H9 (cell line): ENCODE results near the gene TRIM7. TPM values are rescaled to one million over a fixed set of nuclear protein-coding genes. Genes with fewer than 3 reads are reported as not detected.

Experiments used
- DNase-seq: peaks from one replicate; pipeline ENCODE4 v3.0.0-alpha.2; 2017
- H2AFZ ChIP-seq: one replicate; pipeline ENCODE4 v1.6.1; 2013; ENCODE audit warnings: mild to moderate bottlenecking, low read length, control low read depth, moderate library complexity
- H2AK5ac ChIP-seq: 2 replicates; pipeline ENCODE4 v1.6.1; 2013; ENCODE audit warnings: low read length, control low read depth, mixed read lengths; ENCODE audit not compliant: insufficient read length
- H2BK120ac ChIP-seq: one replicate; pipeline ENCODE4 v1.6.1; 2013; ENCODE audit warnings: low read depth, mild to moderate bottlenecking, low read length, control low read depth, inconsistent platforms; ENCODE audit not compliant: poor library complexity, severe bottlenecking
- H2BK12ac ChIP-seq: 2 replicates; pipeline ENCODE4 v1.6.1; 2013; ENCODE audit warnings: low read length, control low read depth, mixed read lengths, low read depth; ENCODE audit not compliant: insufficient read length
- H2BK15ac ChIP-seq: 2 replicates; pipeline ENCODE4 v1.6.1; 2013; ENCODE audit warnings: low read depth, low read length, control low read depth
- H2BK20ac ChIP-seq: one replicate; pipeline ENCODE4 v1.6.1; 2013; ENCODE audit warnings: low read depth, mild to moderate bottlenecking, low read length, control low read depth, inconsistent platforms; ENCODE audit not compliant: poor library complexity, severe bottlenecking
- H2BK5ac ChIP-seq: 2 replicates; pipeline ENCODE4 v1.6.1; 2013; ENCODE audit warnings: low read length, control low read depth, mixed read lengths; ENCODE audit not compliant: insufficient read length
- H3K14ac ChIP-seq: 2 replicates; pipeline ENCODE4 v1.6.1; 2013; ENCODE audit warnings: low read length, control low read depth; ENCODE audit not compliant: insufficient read depth
- H3K18ac ChIP-seq: 2 replicates; pipeline ENCODE4 v1.6.1; 2013; ENCODE audit warnings: low read depth, mild to moderate bottlenecking, mixed read lengths, low read length, control low read depth; ENCODE audit not compliant: insufficient read length
- H3K23ac ChIP-seq: 2 replicates; pipeline ENCODE4 v1.6.1; 2013; ENCODE audit warnings: low read length, control low read depth, mixed read lengths, low read depth; ENCODE audit not compliant: insufficient read length
- H3K23me2 ChIP-seq: 2 replicates; pipeline ENCODE4 v1.6.1; 2013; ENCODE audit warnings: low read depth, mild to moderate bottlenecking, mixed read lengths, low read length, control low read depth; ENCODE audit not compliant: insufficient read length, poor library complexity, severe bottlenecking
- H3K27ac ChIP-seq: 2 replicates; pipeline ENCODE4 v1.5.1; 2013; ENCODE audit warnings: low read length, control low read depth, mixed read lengths, low read depth; ENCODE audit not compliant: insufficient read length
- H3K27me3 ChIP-seq: 2 replicates; pipeline ENCODE4 v1.6.1; 2013; ENCODE audit warnings: low read length, control low read depth, inconsistent platforms; ENCODE audit not compliant: insufficient read depth
- H3K4ac ChIP-seq: 2 replicates; pipeline ENCODE4 v1.6.1; 2013; ENCODE audit warnings: low read depth, mild to moderate bottlenecking, control low read depth, inconsistent platforms, low read length, moderate library complexity
- H3K4me1 ChIP-seq: 2 replicates; pipeline ENCODE4 v1.6.1; 2013; ENCODE audit warnings: low read length, control low read depth, inconsistent platforms; ENCODE audit not compliant: insufficient read depth
- H3K4me2 ChIP-seq: 2 replicates; pipeline ENCODE4 v1.6.1; 2013; ENCODE audit warnings: low read length, control low read depth, mixed read lengths; ENCODE audit not compliant: insufficient read length, insufficient read depth
- H3K56ac ChIP-seq: 2 replicates; pipeline ENCODE4 v1.6.1; 2013; ENCODE audit warnings: low read depth, mild to moderate bottlenecking, mixed read lengths, low read length, control low read depth; ENCODE audit not compliant: insufficient read length
- H3K79me1 ChIP-seq: 2 replicates; pipeline ENCODE4 v1.6.1; 2013; ENCODE audit warnings: low read depth, mild to moderate bottlenecking, moderate library complexity, low read length, control low read depth, inconsistent platforms; ENCODE audit not compliant: insufficient read depth, poor library complexity, severe bottlenecking
- H3K79me2 ChIP-seq: 2 replicates; pipeline ENCODE4 v1.6.1; 2013; ENCODE audit warnings: low read length, control low read depth, inconsistent platforms; ENCODE audit not compliant: insufficient read depth
- H3K9ac ChIP-seq: 2 replicates; pipeline ENCODE4 v1.6.1; 2013; ENCODE audit warnings: low read length, control low read depth, mixed read lengths; ENCODE audit not compliant: insufficient read length; ENCODE audit errors: extremely low read depth
- H3K9me3 ChIP-seq: one replicate; pipeline ENCODE4 v1.6.1; 2013; ENCODE audit warnings: low read depth, low read length, inconsistent platforms; ENCODE audit not compliant: control insufficient read depth
- H3T11ph ChIP-seq: one replicate; pipeline ENCODE4 v1.6.1; 2013; ENCODE audit warnings: mild to moderate bottlenecking, low read length, control low read depth, inconsistent platforms
- H4K20me1 ChIP-seq: one replicate; pipeline ENCODE4 v1.6.1; 2013; ENCODE audit not compliant: control insufficient read depth, insufficient read length, insufficient read depth
- H4K5ac ChIP-seq: 2 replicates; pipeline ENCODE4 v1.6.1; 2013; ENCODE audit warnings: low read depth, mild to moderate bottlenecking, mixed read lengths, low read length, control low read depth; ENCODE audit not compliant: insufficient read length
- H4K8ac ChIP-seq: replicated peaks from 2 replicates; pipeline ENCODE4 v1.6.1; 2013; ENCODE audit warnings: low read length, control low read depth, mixed read lengths, low read depth; ENCODE audit not compliant: insufficient read length
- H4K91ac ChIP-seq: 2 replicates; pipeline ENCODE4 v1.6.1; 2013; ENCODE audit warnings: low read depth, mild to moderate bottlenecking, moderate library complexity, mixed read lengths, low read length, control low read depth; ENCODE audit not compliant: insufficient read length
- H3K27ac Mint-ChIP-seq, 3 experiments: 2 replicates in 2 of 3; 3 replicates in 1 of 3; pipeline ENCODE4 v1.8.0; 2020 to 2021; ENCODE audit warnings: mixed read lengths in 3 of 3, mild to moderate bottlenecking in 1 of 3, moderate library complexity in 1 of 3
- H3K27me3 Mint-ChIP-seq: 2 replicates; pipeline ENCODE4 v1.8.0; 2021; ENCODE audit warnings: low read depth, mild to moderate bottlenecking, moderate library complexity, mixed read lengths
- H3K36me3 Mint-ChIP-seq, 3 experiments: 2 replicates in 2 of 3; 3 replicates in 1 of 3; pipeline ENCODE4 v1.8.0; 2020 to 2021; ENCODE audit warnings: low read depth in 3 of 3, mixed read lengths in 3 of 3; ENCODE audit not compliant: insufficient read depth in 1 of 3
- H3K4me1 Mint-ChIP-seq, 2 experiments: 2 replicates each; pipeline ENCODE4 v1.8.0; 2020; ENCODE audit warnings: mixed read lengths in 2 of 2
- H3K4me3 Mint-ChIP-seq, 2 experiments: 2 replicates in 1 of 2; 3 replicates in 1 of 2; pipeline ENCODE4 v1.8.0; 2020 to 2021; ENCODE audit warnings: mild to moderate bottlenecking in 2 of 2, mixed read lengths in 2 of 2, moderate library complexity in 1 of 2
- H3K9me3 Mint-ChIP-seq, 2 experiments: 2 replicates in 1 of 2; 3 replicates in 1 of 2; pipeline ENCODE4 v1.8.0; 2020; ENCODE audit warnings: mild to moderate bottlenecking in 2 of 2, mixed read lengths in 2 of 2, moderate library complexity in 1 of 2
- CTCF ChIP-seq: fragments of 200-600 bp; sonication (generic); conservative IDR thresholded peaks from 3 replicates; pipeline ENCODE4 v1.8.0; 2021; ENCODE audit warnings: antibody characterized with exemption, mild to moderate bottlenecking
- WGBS: extraction: QIAGEN DNeasy Blood & Tissue Kit; methylation state at CpG from one replicate; pipeline ENCODE4 v1.1.7; 2013; ENCODE audit warnings: missing lambda C conversion rate, low lambda C conversion rate, mixed read lengths; ENCODE audit not compliant: insufficient read length; ENCODE audit errors: extremely low coverage; 5-methylcytosine and 5-hydroxymethylcytosine counted together
- total RNA-seq: library from RNA; stranded (reverse); gene quantifications from 2 replicates; pipeline ENCODE4 v1.2.1, GENCODE V29; 2021

TRIM7 gene
- total RNA-seq, 1 experiment from 2014 or later = not detected

- H4K91ac ChIP-seq = no peak overlapping the region
- H3K27me3 ChIP-seq = no peaks in the 10 kb centered on the region
- Mint-ChIP-seq H3K9me3 (no peaks in the 10 kb centered on the region), H3K4me3 (no peak overlapping the region), H3K4me1 (peaks cover 0 to 14% of the 10 kb centered on the region in 2 experiments; a peak in 1 of 4 replicates), H3K36me3 (peaks cover 41 to 87% (median 62%) of the 10 kb centered on the region in 3 experiments), H3K27me3 (no peaks in the 10 kb centered on the region; the same call in 1 of the 2 replicates), H3K27ac (no peak overlapping the region)
- H3K56ac ChIP-seq = no peak overlapping the region
- no peak overlapping the region for H3K27ac ChIP-seq
- H3K23me2 ChIP-seq = no peaks in the 10 kb centered on the region
- no peaks in the 10 kb centered on the region for H3K4me1 ChIP-seq
- no peak overlapping the region for H2AFZ ChIP-seq
- H2BK120ac ChIP-seq = no peak overlapping the region
- no peak overlapping the region for H4K5ac ChIP-seq
- H2BK12ac ChIP-seq = no peak overlapping the region
- H3T11ph ChIP-seq = no peak overlapping the region
- H3K79me2 ChIP-seq = no peaks in the 10 kb centered on the region
- H3K4ac ChIP-seq = no peak overlapping the region
- no peak for TF ChIP-seq CTCF
- no peak overlapping the region for H4K8ac ChIP-seq
- H2BK5ac ChIP-seq = no peak overlapping the region
- H3K4me2 ChIP-seq = no peak overlapping the region
- no peak overlapping the region for H3K23ac ChIP-seq
- no peaks in the 10 kb centered on the region for H3K9me3 ChIP-seq
- no peak overlapping the region for H3K18ac ChIP-seq
- H3K9ac ChIP-seq = no peak overlapping the region
- H4K20me1 ChIP-seq = no peaks in the 10 kb centered on the region
- H3K14ac ChIP-seq = no peak overlapping the region
- no peak overlapping the region for H2BK15ac ChIP-seq
- H2AK5ac ChIP-seq = no peak overlapping the region
- no peaks in the 10 kb centered on the region for H3K79me1 ChIP-seq
- no peak overlapping the region for H2BK20ac ChIP-seq
- no peak for DNase-seq
- no CpG with 5 or more reads among the region's 24 CpGs for WGBS
Measured at GRCh38 chr5:181233801-181234454, 28.9 kb upstream of the TRIM7 start.
